ENCODE results near the gene S100A7A. TPM values are rescaled to one million over a fixed set of nuclear protein-coding genes. Genes with fewer than 3 reads are reported as not detected.

S100A7A gene
- not detected in 2 replicates for total RNA-seq

DNA sequence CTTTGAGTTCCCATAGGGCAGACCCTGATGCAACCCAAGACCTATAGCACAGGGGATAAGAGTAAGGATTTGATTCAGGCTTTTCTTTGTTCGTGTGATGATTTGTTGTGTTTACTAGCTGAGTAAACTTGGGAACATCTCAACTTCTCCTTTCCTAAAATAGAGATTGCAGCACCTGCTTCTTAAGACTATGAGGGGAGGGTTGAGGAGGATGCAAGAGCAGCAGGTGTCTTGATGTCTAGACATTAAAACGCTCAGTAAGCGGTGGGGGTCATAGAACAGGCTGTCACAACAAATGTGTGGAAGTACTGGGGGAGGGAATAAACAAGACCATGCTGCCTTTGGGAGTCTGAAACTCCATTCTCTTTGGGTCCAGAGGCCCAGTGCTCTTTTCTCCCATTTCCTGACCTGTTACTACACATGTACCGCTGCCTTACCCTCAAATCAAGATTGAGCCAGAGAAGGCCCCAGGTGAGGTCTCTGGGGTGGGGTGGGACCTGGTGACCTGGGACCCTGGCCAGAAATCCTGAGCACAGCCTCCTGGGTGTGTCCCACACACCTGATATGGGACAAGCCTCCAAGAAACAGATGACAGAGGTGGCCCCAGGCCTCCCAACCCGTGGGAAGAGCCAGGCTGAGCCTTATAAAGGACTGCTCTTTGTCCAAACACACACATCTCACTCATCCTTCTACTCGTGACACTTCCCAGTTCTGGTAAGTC, at the start of gene S100A7A:
Gene S100A7A, plus strand, starts transcription at position 671 of the 721 bp plus-strand sequence. CDS start 1,563 bp downstream, outside the sequence.

DNA sequence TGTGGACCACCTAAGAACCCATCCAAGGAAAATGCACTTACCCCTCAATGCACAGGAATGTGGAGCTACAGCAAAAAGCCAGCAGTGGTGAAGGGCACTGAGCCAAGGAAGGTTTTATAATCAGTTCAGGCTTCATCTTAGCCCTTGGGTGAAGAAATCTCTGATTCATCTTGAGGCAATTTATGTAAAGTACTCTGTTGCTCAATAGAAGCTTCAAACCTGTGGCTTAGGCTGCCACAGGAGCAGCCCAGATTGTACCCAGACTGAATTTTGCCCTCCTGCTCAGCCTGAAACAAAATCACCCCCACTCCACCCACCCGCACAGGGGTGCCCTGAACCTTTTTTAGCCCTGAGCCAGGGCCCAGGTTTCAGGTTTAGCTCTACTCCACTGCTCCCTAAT, 40.8 kb upstream of the S100A7A start, which contains the start of gene S100A12:
Gene S100A12, minus strand, starts transcription at position 111 of the 400 bp plus-strand sequence. CDS start 1,029 bp downstream, outside the sequence.

DNA sequence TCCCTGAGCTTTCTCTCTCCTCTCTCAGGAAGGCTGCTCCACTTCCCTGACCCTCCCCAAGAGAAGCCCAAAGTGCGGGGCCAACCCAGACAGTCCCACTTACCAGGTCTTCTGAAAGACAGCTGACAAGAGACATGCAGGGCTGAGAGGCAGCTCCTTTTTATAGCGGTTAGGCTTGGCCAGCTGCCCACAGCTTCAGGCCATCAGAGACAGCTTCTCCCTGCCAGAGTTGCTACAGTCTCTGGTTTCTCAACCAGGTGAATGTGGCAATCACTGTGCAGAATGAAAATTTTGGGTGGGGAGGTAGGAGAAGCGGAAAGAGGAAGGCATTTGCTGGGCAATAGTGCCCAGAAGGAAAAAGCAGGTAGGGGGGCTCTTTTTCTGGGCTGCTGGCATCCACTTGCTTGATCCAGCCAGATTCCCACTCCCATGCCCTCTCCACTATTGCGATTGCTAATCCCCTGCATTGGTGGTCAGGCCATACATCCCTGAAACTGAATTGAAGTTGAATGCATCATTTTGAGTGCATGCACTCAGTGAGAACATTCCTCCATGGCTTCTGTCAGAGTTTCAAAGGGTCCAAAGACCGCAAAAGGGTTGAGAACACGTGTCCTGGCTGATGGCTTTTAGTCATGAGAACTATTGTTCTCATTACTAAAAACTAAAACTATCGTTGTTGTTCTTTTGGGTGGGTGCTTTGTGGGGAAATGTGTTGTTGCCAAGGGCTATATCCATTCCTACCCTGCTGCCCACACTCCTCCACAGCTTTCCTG, 25.2 kb upstream of the S100A7A start, which contains the start of gene S100A8:
Gene S100A8, minus strand, starts transcription at position 136 of the 773 bp plus-strand sequence. CDS start 538 bp downstream, outside the sequence.

DNA sequence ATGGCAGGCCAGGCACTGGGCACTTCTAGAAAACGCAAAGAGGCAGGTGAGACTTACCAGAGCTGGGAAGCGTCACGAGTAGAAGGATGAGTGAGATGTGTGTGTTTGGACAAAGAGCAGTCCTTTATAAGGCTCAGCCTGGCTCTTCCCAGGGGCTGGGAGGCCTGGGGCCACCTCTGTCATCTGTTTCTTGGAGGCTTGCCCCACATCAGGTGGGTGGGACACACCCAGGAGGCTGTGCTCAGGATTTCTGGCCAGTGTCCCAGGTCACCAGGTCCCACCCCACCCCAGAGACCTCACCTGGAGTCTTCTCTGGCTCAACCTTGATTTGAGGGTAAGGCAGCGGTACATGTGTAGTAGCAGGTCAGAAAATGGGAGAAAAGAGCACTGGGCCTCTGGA, 44.2 kb downstream of the S100A7A start, which contains the start of gene S100A7:
Gene S100A7, minus strand, starts transcription at position 101 of the 400 bp plus-strand sequence. CDS start 1,638 bp downstream, outside the sequence.

Other genes with a start within 250 kb of the S100A7A start
- gene LELP1, start 213.1 kb upstream of the S100A7A start, total RNA-seq: not detected in 2 replicates
- not detected in 2 replicates for gene PRR9, start 198.9 kb upstream of the S100A7A start, total RNA-seq
- gene LORICRIN, start 156.8 kb upstream of the S100A7A start, total RNA-seq: not detected in 2 replicates
- not detected in 2 replicates for gene PGLYRP3, start 103.6 kb upstream of the S100A7A start, total RNA-seq
- not detected in 2 replicates for gene PGLYRP4, start 67.7 kb upstream of the S100A7A start, total RNA-seq
- not detected in 2 replicates for gene S100A9, start 58.7 kb upstream of the S100A7A start, total RNA-seq
- gene S100A12, start 40.9 kb upstream of the S100A7A start, total RNA-seq: not detected in 2 replicates
- not detected in 2 replicates for gene S100A8, start 25.4 kb upstream of the S100A7A start, total RNA-seq
- gene S100A7, start 44.1 kb downstream of the S100A7A start, total RNA-seq: not detected in 2 replicates
- 1,631 and 1,651 TPM in 2 replicates for gene S100A6, start 119.5 kb downstream of the S100A7A start, total RNA-seq
- gene S100A5, start 124.4 kb downstream of the S100A7A start, total RNA-seq: 0.16 and 2.5 TPM in 2 replicates
- gene S100A4, start 129.3 kb downstream of the S100A7A start, total RNA-seq: 21.2 and 31.3 TPM in 2 replicates
- 5.8 and 42.2 TPM in 2 replicates for gene S100A3, start 132.7 kb downstream of the S100A7A start, total RNA-seq
- gene S100A2, start 149.3 kb downstream of the S100A7A start, total RNA-seq: 3.5 and 21.7 TPM in 2 replicates
- 433 and 734 TPM in 2 replicates for gene S100A16, start 196.6 kb downstream of the S100A7A start, total RNA-seq
- 1.1 TPM in 1 of 2 replicates, not detected in the other for gene S100A14, start 199.8 kb downstream of the S100A7A start, total RNA-seq
- 146 and 185 TPM in 2 replicates for gene S100A13, start 211.0 kb downstream of the S100A7A start, total RNA-seq
- gene S100A1, start 211.9 kb downstream of the S100A7A start, total RNA-seq: 4.4 TPM in 1 of 2 replicates, not detected in the other
- gene CHTOP, start 217.5 kb downstream of the S100A7A start, total RNA-seq: 36.4 and 38.1 TPM in 2 replicates
- gene SNAPIN, start 242.2 kb downstream of the S100A7A start, total RNA-seq: 64.7 and 84.4 TPM in 2 replicates